ENCODE data around the gene PALLD.

Gene PALLD

GRCh38 chr4:168558599-168558998, 61.7 kb downstream of the PALLD start:
- DNase-seq (ENCODE audit: low read depth in 2 of 2): no peak

- no peak for DNase-seq (ENCODE audit: low read depth in 2 of 2)
Observed at GRCh38 chr4:168560184-168561180, 63.6 kb downstream of the PALLD start.

- no peak for DNase-seq (ENCODE audit: low read depth in 2 of 2)
Observed at GRCh38 chr4:168562041-168562571, 65.3 kb downstream of the PALLD start.

DNA sequence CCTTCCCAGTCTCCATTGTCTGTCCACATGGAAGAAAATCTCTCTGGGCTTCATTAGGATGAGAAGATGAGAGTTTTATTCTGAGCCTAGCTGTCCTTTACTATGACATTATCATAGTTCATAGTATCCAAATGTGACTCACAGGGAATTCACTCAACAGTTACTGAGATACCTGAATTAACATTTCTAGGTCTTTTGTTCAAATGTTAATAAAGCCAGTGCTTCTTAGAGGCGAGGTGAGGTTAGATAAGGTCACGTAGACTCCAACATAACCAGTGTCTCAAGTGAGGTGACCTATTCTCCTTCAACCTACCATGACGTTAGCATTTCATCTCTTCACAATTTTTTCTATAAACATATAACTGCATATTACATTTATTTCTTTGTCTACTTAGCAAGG, 67.2 kb downstream of the PALLD start:
- no peak for DNase-seq (ENCODE audit: low read depth in 2 of 2)

- DNase-seq (ENCODE audit: low read depth in 2 of 2): no peak
Observed at GRCh38 chr4:168565130-168565529, 68.3 kb downstream of the PALLD start.

GRCh38 chr4:168566726-168567125, 69.9 kb downstream of the PALLD start:
- DNase-seq (ENCODE audit: low read depth in 2 of 2): no peak

DNA sequence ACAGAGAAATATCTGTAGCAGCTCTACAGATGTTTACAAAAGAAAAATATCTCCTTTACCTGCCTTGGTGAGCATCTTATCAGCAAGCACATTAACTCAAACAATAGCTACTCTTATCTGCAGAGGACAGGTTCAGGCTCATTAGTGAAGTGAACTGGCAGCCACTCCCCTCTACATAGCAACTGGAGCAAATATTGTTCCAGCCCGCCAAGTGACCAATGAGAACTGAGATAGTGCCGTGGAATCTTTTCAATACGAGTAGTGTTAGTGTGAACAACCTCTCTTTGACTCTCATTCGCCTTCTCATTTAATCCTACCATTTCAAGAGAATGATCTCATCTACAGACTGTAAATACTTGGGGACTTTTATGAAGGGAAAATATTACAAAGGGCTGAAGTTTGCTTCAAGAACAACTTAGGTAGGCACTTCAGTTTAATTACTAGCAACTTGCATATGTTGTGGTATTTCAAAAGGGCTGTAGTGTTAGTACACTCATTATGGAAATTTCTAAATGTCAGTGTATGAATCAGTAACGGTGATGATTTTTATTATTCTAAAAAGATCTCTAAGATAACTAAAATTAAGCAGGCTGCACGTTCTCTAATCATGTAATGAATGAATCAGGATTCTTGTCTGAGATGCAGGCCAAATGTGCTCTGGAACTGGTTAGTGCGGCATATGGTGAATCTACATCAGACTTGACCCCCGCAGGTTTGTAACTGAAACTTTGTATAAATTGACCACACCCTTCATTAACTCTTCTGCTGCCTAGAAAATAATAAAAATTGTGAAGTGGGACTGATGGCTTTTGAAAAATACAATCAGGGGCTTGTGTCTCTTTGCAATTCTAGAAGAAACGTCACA, 72.4 kb downstream of the PALLD start:
- DNase-seq (ENCODE audit: low read depth in 2 of 2): no peak

DNA sequence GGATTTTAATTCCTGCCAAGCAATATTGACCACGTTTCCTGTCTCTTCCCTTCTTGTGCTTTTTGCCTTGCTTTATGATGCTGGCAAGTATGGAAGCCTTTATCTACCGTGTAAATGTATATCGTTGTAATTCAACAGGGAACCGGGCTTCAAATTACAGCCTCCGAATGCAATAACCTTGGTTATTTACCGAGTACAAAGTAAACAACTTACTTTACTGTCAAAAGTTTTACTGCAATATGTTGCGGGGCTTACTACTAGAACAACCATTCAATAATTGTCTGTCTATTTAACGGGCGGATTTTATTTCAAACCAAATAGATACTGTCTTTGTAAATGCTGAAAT, 73.1 kb downstream of the PALLD start:
- no peak for DNase-seq (ENCODE audit: low read depth in 2 of 2)

GRCh38 chr4:168570466-168570865, 73.6 kb downstream of the PALLD start:
- no peak for DNase-seq (ENCODE audit: low read depth in 2 of 2)

DNA sequence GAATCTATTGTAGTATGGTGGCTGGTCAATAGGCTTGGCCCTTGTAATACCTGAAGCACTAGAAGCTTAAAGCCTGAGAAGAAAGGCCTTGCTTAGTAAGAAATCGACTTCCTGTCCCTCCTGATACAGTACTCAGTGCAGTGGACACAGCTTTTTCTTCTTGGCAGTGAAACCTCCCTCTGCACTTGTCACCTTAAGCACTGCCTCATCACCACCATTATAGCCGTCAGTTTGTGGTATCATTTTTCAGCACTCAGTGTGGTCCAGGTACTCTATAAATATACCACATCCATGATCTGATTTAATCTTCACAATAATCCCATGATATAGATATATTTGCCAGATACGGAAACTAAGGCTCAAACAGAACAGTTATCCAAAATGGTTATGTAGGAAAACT, 75.2 kb downstream of the PALLD start:
- no peak for DNase-seq (ENCODE audit: low read depth in 2 of 2)

GRCh38 chr4:168573870-168574269, 77.0 kb downstream of the PALLD start:
- DNase-seq (ENCODE audit: low read depth in 2 of 2): no peak

GRCh38 chr4:168574581-168575295, 77.9 kb downstream of the PALLD start:
- DNase-seq (ENCODE audit: low read depth in 2 of 2): no peak

- no peak for DNase-seq (ENCODE audit: low read depth in 2 of 2)
Observed at GRCh38 chr4:168575473-168575872, 78.6 kb downstream of the PALLD start.

DNA sequence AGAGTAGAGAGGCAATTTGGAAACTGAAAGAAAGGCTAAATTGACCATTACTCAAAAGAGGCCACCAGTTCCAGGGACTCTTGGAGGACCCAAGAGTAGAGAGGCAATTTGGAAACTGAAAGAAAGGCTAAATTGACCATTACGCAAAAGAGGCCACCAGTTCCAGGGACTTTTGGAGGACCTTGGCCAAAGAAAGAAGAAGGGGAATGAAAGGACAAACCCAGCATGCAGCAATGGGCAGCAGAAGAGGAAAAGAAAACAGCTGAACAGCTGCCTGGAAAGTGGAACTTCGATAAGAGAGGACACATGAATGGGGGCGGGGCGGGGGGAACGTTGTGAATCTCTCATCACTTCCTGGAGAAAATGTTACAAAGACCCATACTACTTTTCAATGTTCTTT, 80.8 kb downstream of the PALLD start:
- DNase-seq (ENCODE audit: low read depth in 2 of 2): no peak

DNA sequence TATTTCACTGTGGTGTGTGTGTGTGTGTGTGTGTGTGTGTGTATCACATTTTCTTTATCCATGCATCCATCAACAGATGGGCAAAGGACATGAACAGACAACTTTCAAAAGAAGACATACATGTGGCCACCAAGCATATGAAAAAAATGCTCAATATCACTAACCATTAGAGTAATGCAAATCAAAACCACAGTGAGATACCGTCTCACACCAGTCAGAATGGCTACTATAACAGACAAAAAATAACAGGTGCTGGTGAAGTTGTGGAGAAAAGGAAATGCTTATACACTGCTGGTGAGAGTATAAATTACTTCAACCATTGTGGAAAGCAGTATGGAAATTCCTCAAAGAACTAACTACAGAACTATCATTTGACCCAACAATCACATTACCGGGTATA, 83.4 kb downstream of the PALLD start:
- DNase-seq (ENCODE audit: low read depth in 2 of 2): no peak

DNA sequence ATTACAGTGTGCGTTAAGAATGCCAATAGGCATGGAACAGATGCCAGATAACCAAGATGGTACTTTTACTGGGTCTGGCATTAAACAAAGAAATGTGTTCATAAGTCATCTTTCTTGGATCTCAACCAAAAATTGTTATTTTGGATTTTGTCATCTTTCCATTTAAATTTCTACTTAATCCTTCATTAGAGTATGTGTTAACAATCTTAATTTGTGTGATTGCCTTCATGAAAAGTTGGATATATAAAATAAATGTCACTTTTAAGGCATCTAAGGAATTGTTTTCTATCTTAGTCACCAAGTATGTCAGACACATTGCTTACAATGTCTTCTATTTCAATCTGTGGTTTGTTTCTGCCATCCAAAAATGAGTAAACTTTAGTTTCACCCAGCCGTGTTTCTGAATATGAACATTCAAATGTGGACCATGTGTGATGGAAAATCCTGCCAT, 87.5 kb downstream of the PALLD start:
- DNase-seq (ENCODE audit: low read depth in 2 of 2): no peak

DNA sequence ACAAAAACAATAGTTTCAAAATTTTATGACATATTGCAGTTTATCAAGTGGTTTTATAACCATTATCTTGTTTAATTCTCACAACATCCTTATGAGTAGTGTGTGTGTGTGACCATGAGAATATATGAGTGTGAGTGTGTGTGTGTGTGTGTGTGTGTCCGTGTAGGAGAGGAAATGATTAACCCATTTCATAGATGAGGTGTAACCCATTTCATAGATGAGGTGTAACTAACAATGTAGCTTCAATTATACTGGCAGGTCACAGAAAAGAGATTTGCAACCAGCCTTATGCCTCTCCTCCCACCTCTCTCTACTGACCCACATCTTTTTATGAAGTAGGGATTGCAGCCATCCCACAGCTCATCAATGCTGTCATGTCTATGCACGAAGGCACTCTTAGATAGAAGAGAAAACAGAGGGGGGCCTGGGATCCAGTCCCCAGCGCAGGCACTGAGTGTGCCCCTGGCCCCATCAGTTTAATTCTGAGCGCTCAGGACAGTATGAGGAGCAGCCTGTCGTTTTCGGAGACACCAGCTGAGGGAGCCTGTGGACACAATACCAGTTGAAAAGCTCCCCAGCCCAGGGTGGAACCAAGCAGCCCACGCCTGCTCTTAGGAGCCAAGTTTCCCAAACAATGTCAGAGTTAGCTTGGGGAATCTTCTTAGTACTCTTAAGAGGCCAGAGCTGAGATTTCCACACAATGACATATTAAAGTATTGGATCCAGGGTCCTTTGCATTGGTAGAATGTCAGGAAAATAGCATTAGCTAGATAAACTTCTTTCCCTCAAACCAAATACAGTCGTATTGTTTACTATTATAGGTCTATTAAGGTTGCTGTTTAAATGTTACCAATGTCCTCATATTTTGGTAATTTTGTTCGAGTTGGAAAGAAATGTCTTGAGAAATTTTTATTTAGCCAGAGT, 88.6 kb downstream of the PALLD start:
- DNase-seq (ENCODE audit: low read depth in 2 of 2): no peak

GRCh38 chr4:168586926-168587325, 90.1 kb downstream of the PALLD start:
- DNase-seq (ENCODE audit: low read depth in 2 of 2): no peak

DNA sequence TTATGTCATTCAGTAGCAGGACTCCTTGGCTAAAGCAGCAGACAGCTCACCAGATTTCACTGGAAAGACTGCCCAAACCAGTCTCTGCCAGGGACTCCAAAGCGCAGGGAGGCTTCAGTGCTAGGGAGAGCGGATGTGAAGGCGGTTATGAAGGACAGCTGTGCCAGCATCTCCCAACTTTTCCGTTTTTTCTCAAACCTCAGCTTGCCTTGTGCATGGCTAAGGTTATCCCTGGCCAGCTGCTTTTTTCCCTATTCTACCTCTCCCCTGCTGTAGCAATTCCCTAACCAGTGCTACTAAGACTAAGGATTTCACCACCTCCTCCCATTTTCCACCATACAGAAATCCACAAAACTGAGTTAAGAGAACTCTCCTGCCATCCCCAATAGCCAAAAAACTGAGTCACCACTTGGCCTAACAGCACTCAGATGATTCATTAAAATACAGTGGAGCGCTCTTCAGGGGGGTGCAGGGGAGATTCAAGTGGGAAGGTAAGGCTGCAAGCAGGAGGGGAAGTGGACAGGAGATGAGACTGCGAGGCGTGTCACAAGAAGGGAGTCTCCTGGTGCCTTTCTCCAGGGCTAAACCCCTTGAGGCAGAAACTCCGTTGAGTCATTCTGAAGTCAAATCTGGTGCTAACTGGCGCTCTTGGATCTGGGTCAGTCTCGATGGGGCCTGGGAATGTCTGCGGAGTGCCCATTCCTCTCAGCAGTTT, 90.7 kb downstream of the PALLD start:
- DNase-seq (ENCODE audit: low read depth in 2 of 2): no peak

GRCh38 chr4:168588916-168589531, 92.2 kb downstream of the PALLD start:
- DNase-seq (ENCODE audit: low read depth in 2 of 2): no peak
